HG02588 (cell line): ENCODE results near the gene TP53INP2.
"Not testable (repeated sequence)": the region's sequence is repeated elsewhere in the genome, so short reads cannot be mapped to it uniquely, and the experiment has no call there.

ENCODE experiments used
- ATAC-seq: cut with Tn5 transposase; IDR thresholded peaks from one replicate; pipeline ENCODE4 v1.9.1; 2021; ENCODE audit warnings: mild to moderate bottlenecking, moderate library complexity; ENCODE audit not compliant: unreplicated experiment

Gene TP53INP2

GRCh38 chr20:34720266-34720665, 16.1 kb downstream of the TP53INP2 start:
- ATAC-seq = no peak

GRCh38 chr20:34722560-34722959, 18.4 kb downstream of the TP53INP2 start:
- not testable (repeated sequence) for ATAC-seq

- ATAC-seq = no peak
These were observed 20.0 kb downstream of the TP53INP2 start for GRCh38 chr20:34724172-34724571.

- no peak for ATAC-seq
These were observed 25.3 kb downstream of the TP53INP2 start for GRCh38 chr20:34729416-34729815.

- ATAC-seq = no peak
These were observed 28.4 kb downstream of the TP53INP2 start for GRCh38 chr20:34732523-34732922.

GRCh38 chr20:34736106-34736735, 32.1 kb downstream of the TP53INP2 start:
- no peak for ATAC-seq

GRCh38 chr20:34743039-34743438, 38.9 kb downstream of the TP53INP2 start:
- no peak for ATAC-seq

- ATAC-seq = no peak
These were observed 40.2 kb downstream of the TP53INP2 start for GRCh38 chr20:34744340-34744739.

GRCh38 chr20:34744847-34745246, 40.7 kb downstream of the TP53INP2 start:
- no peak for ATAC-seq

- no peak for ATAC-seq
These were observed 42.5 kb downstream of the TP53INP2 start for GRCh38 chr20:34746674-34747073.

- no peak for ATAC-seq
These were observed 43.3 kb downstream of the TP53INP2 start for GRCh38 chr20:34747479-34747878.

- ATAC-seq = no peak
These were observed 44.6 kb downstream of the TP53INP2 start for GRCh38 chr20:34748709-34749108.

GRCh38 chr20:34750484-34750883, 46.3 kb downstream of the TP53INP2 start:
- no peak for ATAC-seq

- no peak for ATAC-seq
These were observed 47.3 kb downstream of the TP53INP2 start for GRCh38 chr20:34751453-34751852.

GRCh38 chr20:34753706-34754461, 49.7 kb downstream of the TP53INP2 start:
- no peak for ATAC-seq

- no peak for ATAC-seq
These were observed 50.5 kb downstream of the TP53INP2 start for GRCh38 chr20:34754611-34755010.

GRCh38 chr20:34755367-34755766, 51.2 kb downstream of the TP53INP2 start:
- ATAC-seq = no peak

- no peak for ATAC-seq
These were observed 57.9 kb downstream of the TP53INP2 start for GRCh38 chr20:34762031-34762555.
